Mesenchymal stem cell (in vitro differentiated cells and primary cell): ENCODE measurements around the gene C15orf39.

Experiments used
- DNase-seq: peaks from one replicate; pipeline ENCODE4 v3.0.0-alpha.2; 2013
- H2AFZ ChIP-seq: one replicate; pipeline ENCODE4 v1.6.1; 2013; ENCODE audit warnings: low read depth, mild to moderate bottlenecking, control low read depth, inconsistent platforms, low read length, moderate library complexity
- H2AK5ac ChIP-seq: 2 replicates; pipeline ENCODE4 v1.6.1; 2013; ENCODE audit warnings: low read length, moderate library complexity, mild to moderate bottlenecking, inconsistent platforms; ENCODE audit not compliant: severe bottlenecking
- H2BK120ac ChIP-seq: one replicate; pipeline ENCODE4 v1.6.1; 2013; ENCODE audit warnings: low read depth, mild to moderate bottlenecking, inconsistent platforms, low read length, moderate library complexity
- H2BK12ac ChIP-seq, 2 experiments: one replicate each; pipeline ENCODE4 v1.6.1; 2013; ENCODE audit warnings: inconsistent platforms in 2 of 2, low read length in 2 of 2, mild to moderate bottlenecking in 2 of 2, moderate library complexity in 2 of 2, control low read depth in 1 of 2
- H2BK15ac ChIP-seq: one replicate; pipeline ENCODE4 v1.6.1; 2013; ENCODE audit warnings: mild to moderate bottlenecking, low read depth, inconsistent platforms; ENCODE audit not compliant: poor library complexity, severe bottlenecking
- H2BK5ac ChIP-seq: 2 replicates; pipeline ENCODE4 v1.6.1; 2013; ENCODE audit warnings: low read depth, mild to moderate bottlenecking, low read length, control low read depth, inconsistent platforms; ENCODE audit not compliant: poor library complexity, severe bottlenecking
- H3K14ac ChIP-seq, 2 experiments: one replicate each; pipeline ENCODE4 v1.6.1; 2013; ENCODE audit warnings: inconsistent platforms in 2 of 2, low read length in 2 of 2, control low read depth in 1 of 2, mild to moderate bottlenecking in 1 of 2, moderate library complexity in 1 of 2
- H3K18ac ChIP-seq, 2 experiments: one replicate each; pipeline ENCODE4 v1.6.1; 2013; ENCODE audit warnings: inconsistent platforms in 2 of 2, low read length in 2 of 2, control low read depth in 1 of 2, low read depth in 1 of 2, mild to moderate bottlenecking in 1 of 2
- H3K23ac ChIP-seq, 2 experiments: one replicate each; pipeline ENCODE4 v1.6.1; 2013; ENCODE audit warnings: inconsistent platforms in 2 of 2, low read length in 2 of 2, mild to moderate bottlenecking in 2 of 2, moderate library complexity in 2 of 2, control low read depth in 1 of 2
- H3K27ac ChIP-seq: 2 replicates; pipeline ENCODE4 v1.5.1; 2013; ENCODE audit warnings: mild to moderate bottlenecking, moderate library complexity, low read length, control low read depth, inconsistent platforms; ENCODE audit not compliant: poor library complexity, severe bottlenecking
- H3K27me3 ChIP-seq, 2 experiments: 2 replicates each; pipeline versions ENCODE4 v1.6.1 to v1.7.0; 2013; ENCODE audit warnings: low read length in 2 of 2, mild to moderate bottlenecking in 2 of 2, moderate library complexity in 2 of 2, control low read depth in 1 of 2, inconsistent platforms in 1 of 2; ENCODE audit not compliant: control insufficient read depth in 1 of 2, insufficient read depth in 1 of 2
- H3K36me3 ChIP-seq, 2 experiments: 2 replicates each; pipeline versions ENCODE4 v1.6.1 to v1.7.0; 2013; ENCODE audit warnings: low read length in 2 of 2, control low read depth in 1 of 2, inconsistent platforms in 1 of 2, low read depth in 1 of 2, mild to moderate bottlenecking in 1 of 2; ENCODE audit not compliant: insufficient read depth in 2 of 2, control insufficient read depth in 1 of 2
- H3K4ac ChIP-seq, 2 experiments: one replicate each; pipeline ENCODE4 v1.6.1; 2013; ENCODE audit warnings: inconsistent platforms in 2 of 2, low read length in 2 of 2, mild to moderate bottlenecking in 2 of 2, moderate library complexity in 2 of 2, control low read depth in 1 of 2, low read depth in 1 of 2
- H3K4me1 ChIP-seq: 2 replicates; pipeline ENCODE4 v1.6.1; 2013; ENCODE audit warnings: low read depth, low read length, control low read depth; ENCODE audit not compliant: control insufficient read depth, insufficient read depth
- H3K4me2 ChIP-seq: 2 replicates; pipeline ENCODE4 v1.6.1; 2013; ENCODE audit warnings: low read length, mild to moderate bottlenecking, inconsistent platforms; ENCODE audit not compliant: poor library complexity, severe bottlenecking
- H3K4me3 ChIP-seq, 2 experiments: 2 replicates each; pipeline versions ENCODE4 v1.5.1 to v1.7.0; 2013; ENCODE audit warnings: low read length in 2 of 2, mild to moderate bottlenecking in 2 of 2, control low read depth in 1 of 2, low read depth in 1 of 2; ENCODE audit not compliant: insufficient read depth in 1 of 2
- H3K79me1 ChIP-seq: replicated peaks from 2 replicates; pipeline ENCODE4 v1.6.1; 2013; ENCODE audit warnings: mild to moderate bottlenecking, control low read depth, low read length, inconsistent platforms; ENCODE audit not compliant: poor library complexity, severe bottlenecking
- H3K9ac ChIP-seq: 2 replicates; pipeline ENCODE4 v1.7.0; 2013; ENCODE audit warnings: mild to moderate bottlenecking, low read length, moderate library complexity
- H3K9me3 ChIP-seq: 2 replicates; pipeline ENCODE4 v1.7.0; 2013; ENCODE audit warnings: mild to moderate bottlenecking, low read length; ENCODE audit not compliant: control insufficient read depth
- H4K8ac ChIP-seq: one replicate; pipeline ENCODE4 v1.6.1; 2013; ENCODE audit warnings: inconsistent platforms, mild to moderate bottlenecking, low read length, moderate library complexity
- H4K91ac ChIP-seq: one replicate; pipeline ENCODE4 v1.6.1; 2013; ENCODE audit warnings: mild to moderate bottlenecking, low read length, inconsistent platforms
- WGBS: methylation state at CpG from one replicate; pipeline ENCODE4 v1.1.7; 2013; ENCODE audit warnings: mixed read lengths; 5-methylcytosine and 5-hydroxymethylcytosine counted together

The C15orf39 gene

DNA sequence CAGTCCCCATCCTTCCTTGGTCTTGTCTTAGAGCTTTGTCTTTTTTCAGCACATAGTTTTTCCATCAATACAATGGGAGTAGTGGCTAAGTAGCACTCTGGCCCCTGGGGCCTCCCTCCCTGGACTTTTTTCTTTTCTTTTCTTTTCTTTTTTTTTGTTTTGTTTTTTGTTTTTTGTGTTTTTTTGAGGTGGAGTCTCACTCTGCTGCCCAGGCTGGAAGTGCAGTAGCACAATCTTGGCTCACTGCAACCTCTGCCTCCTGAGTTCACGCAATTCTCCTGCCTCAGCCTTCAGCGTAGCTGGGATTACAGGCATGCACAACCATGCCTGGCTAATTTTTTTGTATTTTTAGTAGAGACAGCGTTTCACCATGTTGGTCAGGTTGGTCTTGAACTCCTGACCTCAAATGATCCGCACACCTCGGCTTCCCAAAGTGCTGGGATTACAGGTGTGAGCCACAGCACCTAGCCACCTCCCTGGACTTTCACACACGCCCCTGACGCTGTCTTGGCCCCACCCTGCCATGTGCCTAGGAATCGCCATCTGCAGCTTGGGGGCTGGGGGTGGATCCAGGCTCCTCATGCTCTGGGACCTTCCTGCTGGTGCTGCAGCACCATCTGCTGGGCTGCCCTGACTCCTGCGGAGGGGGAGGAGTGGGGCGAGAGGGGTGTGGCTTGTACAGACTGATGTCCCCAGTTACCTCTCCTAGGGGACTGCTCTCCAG, 2.8 kb downstream of the C15orf39 start:
- H3K36me3 ChIP-seq, result peaks cover 33 to 34% of the 10 kb centered on the region in 2 experiments
- H3K4me1 ChIP-seq, result peaks cover 34% of the 10 kb centered on the region
- H2BK5ac ChIP-seq, result no peak overlapping the region
- no peak overlapping the region for H2BK15ac ChIP-seq
- no peak overlapping the region for H4K8ac ChIP-seq
- H3K9me3 ChIP-seq, result no peaks in the 10 kb centered on the region
- H2BK12ac ChIP-seq, result no peak overlapping the region
- 29% methylated on average over 10 of the region's 10 CpGs for WGBS
- no peak overlapping the region for H3K18ac ChIP-seq
- H3K9ac ChIP-seq, result peak overlapping the region; percentile 99
- H3K4me3 ChIP-seq, result peak overlapping the region in 1 of 2 experiments; percentile 91
- peak; percentile 91 for DNase-seq
- no peak overlapping the region for H2AFZ ChIP-seq
- H3K4ac ChIP-seq, result no peak overlapping the region
- no peak overlapping the region for H2BK120ac ChIP-seq
- no peak overlapping the region for H3K23ac ChIP-seq
- H3K4me2 ChIP-seq, result no peak overlapping the region
- no peak overlapping the region for H3K14ac ChIP-seq
- no peak overlapping the region for H3K27ac ChIP-seq
- no peak overlapping the region for H4K91ac ChIP-seq
- H3K27me3 ChIP-seq, result peaks cover 10 to 18% of the 10 kb centered on the region in 2 experiments
- no peak overlapping the region for H2AK5ac ChIP-seq
- H3K79me1 ChIP-seq, result peaks cover 2% of the 10 kb centered on the region

DNA sequence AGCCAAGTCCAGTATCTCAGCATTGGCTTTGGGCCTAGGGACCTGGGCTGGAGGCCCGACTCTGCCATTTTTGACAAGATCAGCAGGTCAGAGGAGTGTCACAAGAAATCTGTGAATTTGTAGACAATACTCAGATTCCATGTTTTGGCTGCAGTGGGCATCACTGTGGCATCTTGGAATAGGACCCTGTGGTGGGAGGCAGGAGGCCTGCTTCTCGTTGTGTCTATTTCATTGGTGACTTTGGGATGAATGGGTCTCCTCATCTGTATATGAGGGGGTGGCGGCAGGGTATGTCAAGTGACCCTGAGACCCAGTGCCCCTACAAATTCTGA, 3.3 kb downstream of the C15orf39 start:
- H3K4me1 ChIP-seq, result peaks cover 34% of the 10 kb centered on the region
- peaks cover 38 to 39% of the 10 kb centered on the region in 2 experiments for H3K36me3 ChIP-seq
- H2BK120ac ChIP-seq, result no peak overlapping the region
- no peak overlapping the region for H2BK5ac ChIP-seq
- no peak overlapping the region for H4K8ac ChIP-seq
- no peak overlapping the region for H3K23ac ChIP-seq
- peaks cover 6 to 13% of the 10 kb centered on the region in 2 experiments for H3K27me3 ChIP-seq
- no peak overlapping the region for H3K18ac ChIP-seq
- no peak for DNase-seq
- H3K9me3 ChIP-seq, result no peaks in the 10 kb centered on the region
- no peak overlapping the region for H3K4me2 ChIP-seq
- 47% methylated on average over 3 of the region's 3 CpGs for WGBS
- no peak overlapping the region for H3K9ac ChIP-seq
- no peak overlapping the region for H3K27ac ChIP-seq
- peaks cover 3% of the 10 kb centered on the region for H3K79me1 ChIP-seq
- H2BK15ac ChIP-seq, result no peak overlapping the region
- no peak overlapping the region for H3K14ac ChIP-seq
- H2AFZ ChIP-seq, result no peak overlapping the region
- no peak overlapping the region for H3K4ac ChIP-seq
- H3K4me3 ChIP-seq, result no peak overlapping the region
- no peak overlapping the region for H4K91ac ChIP-seq
- H2AK5ac ChIP-seq, result no peak overlapping the region
- H2BK12ac ChIP-seq, result no peak overlapping the region

DNA sequence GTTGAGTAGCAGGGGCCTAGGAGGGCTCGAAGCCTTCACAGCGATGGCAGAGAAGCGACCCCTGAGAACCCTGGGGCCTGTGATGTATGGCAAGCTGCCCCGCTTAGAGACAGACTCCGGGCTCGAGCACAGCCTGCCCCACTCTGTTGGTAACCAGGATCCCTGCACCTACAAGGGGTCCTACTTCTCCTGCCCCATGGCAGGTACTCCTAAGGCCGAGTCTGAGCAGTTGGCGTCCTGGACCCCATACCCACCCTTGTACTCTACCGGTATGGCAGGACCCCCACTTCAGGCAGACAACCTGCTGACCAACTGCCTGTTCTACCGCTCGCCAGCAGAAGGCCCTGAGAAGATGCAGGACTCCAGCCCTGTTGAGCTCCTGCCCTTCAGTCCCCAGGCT, 4.3 kb downstream of the C15orf39 start:
- no peak for DNase-seq
- Histone ChIP-seq H2AFZ (no peak overlapping the region), H3K23ac (no peak overlapping the region), H3K4me1 (peaks cover 30% of the 10 kb centered on the region), H2AK5ac (no peak overlapping the region), H3K36me3 (peaks cover 44 to 47% of the 10 kb centered on the region in 2 experiments), H3K18ac (no peak overlapping the region), H3K27ac (no peak overlapping the region), H3K79me1 (peaks cover 4% of the 10 kb centered on the region), H3K27me3 (peaks cover 0 to 3% of the 10 kb centered on the region in 2 experiments), H3K4me2 (no peak overlapping the region), H2BK120ac (no peak overlapping the region), H2BK12ac (no peak overlapping the region), H3K4me3 (no peak overlapping the region), H3K9me3 (no peaks in the 10 kb centered on the region), H3K9ac (no peak overlapping the region), H4K8ac (no peak overlapping the region), H3K14ac (no peak overlapping the region), H4K91ac (no peak overlapping the region), H2BK15ac (no peak overlapping the region), H3K4ac (no peak overlapping the region), H2BK5ac (no peak overlapping the region)
- over 99% methylated on average over 11 of the region's 11 CpGs for WGBS

DNA sequence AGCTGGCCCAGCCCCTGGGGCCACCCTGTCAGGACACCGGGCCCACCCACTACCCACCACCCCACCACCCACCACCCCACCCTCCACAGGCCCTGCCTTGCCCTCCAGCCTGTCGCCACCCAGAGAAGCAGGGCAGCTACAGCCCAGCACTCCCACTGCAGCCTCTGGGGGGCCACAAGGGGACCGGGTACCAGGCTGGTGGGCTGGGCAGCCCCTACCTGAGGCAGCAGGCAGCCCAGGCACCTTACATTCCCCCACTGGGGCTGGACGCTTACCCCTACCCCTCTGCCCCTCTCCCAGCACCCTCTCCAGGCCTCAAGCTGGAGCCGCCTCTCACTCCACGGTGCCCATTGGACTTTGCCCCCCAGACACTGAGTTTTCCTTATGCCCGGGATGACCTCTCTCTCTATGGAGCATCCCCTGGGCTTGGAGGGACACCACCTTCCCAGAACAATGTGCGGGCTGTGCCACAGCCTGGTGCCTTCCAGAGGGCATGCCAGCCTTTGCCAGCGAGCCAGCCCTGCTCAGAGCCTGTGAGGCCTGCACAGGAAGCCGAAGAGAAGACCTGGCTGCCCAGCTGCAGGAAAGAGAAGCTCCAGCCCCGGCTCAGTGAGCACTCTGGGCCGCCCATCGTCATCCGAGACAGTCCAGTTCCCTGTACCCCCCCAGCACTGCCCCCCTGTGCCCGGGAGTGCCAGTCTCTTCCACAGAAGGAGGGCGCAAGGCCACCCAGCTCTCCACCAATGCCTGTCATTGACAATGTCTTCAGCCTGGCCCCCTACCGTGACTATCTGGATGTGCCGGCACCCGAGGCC, 5.3 kb downstream of the C15orf39 start:
- H4K8ac ChIP-seq, result no peak overlapping the region
- H3K14ac ChIP-seq, result no peak overlapping the region
- H3K4me1 ChIP-seq, result peaks cover 23% of the 10 kb centered on the region
- no peak overlapping the region for H3K23ac ChIP-seq
- H2AFZ ChIP-seq, result no peak overlapping the region
- no peaks in the 10 kb centered on the region for H3K9me3 ChIP-seq
- no peak overlapping the region for H2BK15ac ChIP-seq
- peaks cover 52 to 57% of the 10 kb centered on the region in 2 experiments for H3K36me3 ChIP-seq
- no peak overlapping the region for H3K27ac ChIP-seq
- H3K4ac ChIP-seq, result no peak overlapping the region
- H3K4me2 ChIP-seq, result no peak overlapping the region
- H4K91ac ChIP-seq, result no peak overlapping the region
- H2BK5ac ChIP-seq, result no peak overlapping the region
- H2BK120ac ChIP-seq, result no peak overlapping the region
- H3K27me3 ChIP-seq, result no peaks in the 10 kb centered on the region
- no peak overlapping the region for H3K18ac ChIP-seq
- H2AK5ac ChIP-seq, result no peak overlapping the region
- no peak overlapping the region for H3K4me3 ChIP-seq
- H3K79me1 ChIP-seq, result peaks cover 4% of the 10 kb centered on the region
- no peak overlapping the region for H2BK12ac ChIP-seq
- WGBS, result 92% methylated on average over 19 of the region's 19 CpGs
- DNase-seq, result no peak
- H3K9ac ChIP-seq, result no peak overlapping the region
